Measurements from ENCODE around the gene CYP2R1. TPM values are rescaled to one million over a fixed set of nuclear protein-coding genes. Genes with fewer than 3 reads are reported as not detected.

Gene CYP2R1
- total and polyA plus RNA-seq, 2 of the 8 experiments (the other 6 are each of a cell fraction or from before 2014, with no cell fraction given) = 8.3 to 12.9 TPM

DNA sequence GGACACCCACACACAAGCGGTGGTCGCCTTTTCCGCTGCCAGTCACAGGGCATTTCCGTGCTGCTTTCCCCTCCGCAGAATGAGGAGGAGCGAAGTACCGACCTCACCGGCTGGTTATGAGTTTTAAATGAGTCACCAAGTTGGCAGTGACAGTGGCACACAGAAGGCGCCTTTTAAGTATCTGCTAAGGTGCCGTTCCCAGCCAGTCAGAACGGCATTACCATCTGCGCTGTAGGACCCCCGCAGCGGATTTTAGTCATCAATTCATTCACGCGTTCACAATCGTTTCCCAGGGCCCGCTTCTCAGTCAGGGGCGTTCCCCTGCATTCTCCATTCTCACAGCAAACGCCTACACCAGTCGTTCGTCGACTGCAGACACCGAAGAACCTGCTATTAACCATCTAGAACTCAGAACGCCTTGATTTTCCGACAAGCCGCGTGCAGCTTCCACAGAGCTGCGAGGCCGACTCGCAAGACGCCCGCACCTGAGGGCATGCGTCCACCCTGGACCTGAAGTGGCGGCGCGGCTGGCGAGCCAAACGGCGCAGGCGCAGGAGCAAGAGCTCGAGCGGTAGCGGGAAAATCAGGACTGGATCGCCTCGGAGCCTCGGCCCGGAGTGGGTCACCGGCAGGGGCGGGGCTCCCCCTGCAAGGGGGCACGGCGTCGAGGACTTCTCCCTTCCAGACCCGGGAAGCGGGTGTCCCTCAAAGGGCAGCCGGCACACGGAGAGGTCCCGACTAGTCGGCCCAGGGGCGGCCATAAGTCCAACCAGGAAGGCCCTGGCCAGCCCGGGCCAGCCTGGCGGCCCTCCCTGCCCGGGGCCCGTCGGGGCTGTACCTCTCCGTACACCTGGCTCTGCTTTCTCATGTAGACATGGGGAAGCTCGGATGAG is 642 bp downstream of the CYP2R1 start:
- Histone ChIP-seq H3K23me2 (ENCODE audit: low read depth, low read length) (peaks cover 8% of the 10 kb centered on the region; the same call in 1 of the 2 replicates), H2AFZ (ENCODE audit: low read length) (peak overlapping the region; percentile 64; the same call in 1 of the 2 replicates), H2BK15ac (ENCODE audit: low read length) (no peak overlapping the region), H2BK5ac (ENCODE audit: low read depth, low read length) (peak overlapping the region; percentile 35; the same call in 1 of the 2 replicates), H2AK5ac (ENCODE audit: low read depth, low read length) (no peak overlapping the region), H3K27ac (ENCODE audit: low read depth, low read length) (no peak overlapping the region), H4K8ac (ENCODE audit: extremely low read depth, insufficient read depth, low read length) (peak overlapping the region; percentile 84), H2BK20ac (ENCODE audit: low read length) (no peak overlapping the region), H4K91ac (replicated peaks; ENCODE audit: insufficient read length, low read length) (peak overlapping the region; percentile 34), H3K4ac (replicated peaks; ENCODE audit: insufficient read length, low read depth, low read length) (no peak overlapping the region), H3K4me1 (replicated peaks in 1 of 4; ENCODE audit: control insufficient read depth in 3 of 4, insufficient read depth in 4 of 4, low read length in 3 of 4) (no peaks in the 10 kb centered on the region; a peak in 2 of 7 replicates), H3K27me3 (replicated peaks in 1 of 4; ENCODE audit: control insufficient read depth in 3 of 4, extremely low read depth in 1 of 4, insufficient read depth in 3 of 4, low read length in 3 of 4) (peaks cover 0 to 4% (median 4%) of the 10 kb centered on the region in 4 experiments; a peak in 2 of 7 replicates), H3K79me2 (ENCODE audit: control insufficient read depth in 1 of 2, insufficient read depth in 2 of 2, low read length in 2 of 2) (no peaks in the 10 kb centered on the region), H3K79me1 (ENCODE audit: low read depth, low read length) (no peaks in the 10 kb centered on the region), H4K20me1 (replicated peaks in 1 of 2; ENCODE audit: control insufficient read depth in 1 of 2, insufficient read depth in 2 of 2, low read length in 2 of 2) (no peaks in the 10 kb centered on the region), H3K23ac (ENCODE audit: insufficient read length) (no peak overlapping the region), H3K4me2 (ENCODE audit: insufficient read depth in 1 of 2, low read depth in 2 of 2, low read length in 2 of 2) (peak overlapping the region; percentile 74 to 92), H2BK12ac (ENCODE audit: low read depth, low read length) (peak overlapping the region; percentile 40; the same call in 1 of the 2 replicates), H3K9me3 (ENCODE audit: insufficient read depth in 2 of 2, low read depth in 1 of 2, low read length in 1 of 2) (no peaks in the 10 kb centered on the region; a peak in 1 of 4 replicates), H3K36me3 (ENCODE audit: control insufficient read depth in 2 of 4, insufficient read depth in 4 of 4, low read length in 3 of 4) (no peaks in the 10 kb centered on the region), H3K9ac (replicated peaks in 1 of 4; ENCODE audit: extremely low read depth in 1 of 4, low read depth in 3 of 4, low read length in 3 of 4) (peak overlapping the region in 3 of 4 experiments; percentile 10 to 42 (median 23); a peak in 2 of 7 replicates), H3K14ac (ENCODE audit: insufficient read length) (no peak overlapping the region), H3K56ac (replicated peaks; ENCODE audit: insufficient read length, low read depth, low read length) (peak overlapping the region; percentile 52), H2BK120ac (replicated peaks; ENCODE audit: low read depth, low read length) (no peak overlapping the region), H3K18ac (ENCODE audit: extremely low read depth, low read length) (0 out of 2 replicates have a peak overlapping the region, but pooled peaks have one; percentile 20), H3K4me3 (ENCODE audit: extremely low read depth in 1 of 4, insufficient read depth in 2 of 4, low read depth in 3 of 4, low read length in 4 of 4) (peak overlapping the region; percentile 51 to 71 (median 63)), H4K5ac (ENCODE audit: insufficient read length, low read depth, low read length) (peak overlapping the region; percentile 34)
- FAIRE-seq (no peak), DNase-seq (ENCODE audit: low read depth in 1 of 2, low spot score in 2 of 2) (peak; percentile 67 to 95)
- 3% methylated on average over 67 of the region's 67 CpGs; no CpG with 5 or more reads in 1 of the 2 experiments for WGBS, 2 experiments (ENCODE audit: extremely low coverage in 1 of 2, insufficient coverage in 1 of 2, insufficient read length in 1 of 2, insufficient replicate concordance in 2 of 2, low coverage in 1 of 2, low lambda C conversion rate in 2 of 2, missing lambda C conversion rate in 1 of 2)
- ChIA-PET POLR2A (ENCODE audit: partially characterized antibody) (interaction anchor here (0.9 to 1.9 kb wide), 5 partner anchors 81 to 391 kb away, joined by 3 to 10 read pairs (median 3); partner anchors contain the start of genes COPB1, PDE3B and PSMA1), CTCF (ENCODE audit: partially characterized antibody) (interaction anchor here (0.9 to 4.6 kb wide), 9 partner anchors 9 to 269 kb away, joined by 3 to 54 read pairs (median 4); no protein-coding TSS in a partner anchor)
- TF ChIP-seq TBP (IDR thresholded peaks at IDR 0.05; ENCODE audit: low read depth, low read length) (peak; percentile 48; the same call in 1 of the 2 replicates), FOSL1 (IDR thresholded peaks at IDR 0.05; ENCODE audit: insufficient read depth, low read depth, low read length) (no peak), NRF1 (IDR thresholded peaks at IDR 0.05; ENCODE audit: low read depth, low read length) (peak; percentile 69), SP4 (IDR thresholded peaks at IDR 0.05; ENCODE audit: low read length) (no peak), CREB1 (IDR thresholded peaks at IDR 0.05) (no peak; the same call in 1 of the 2 replicates), SIRT6 (IDR thresholded peaks at IDR 0.05; ENCODE audit: low read length) (no peak), HDAC6 (IDR thresholded peaks at IDR 0.05; ENCODE audit: low read depth, low read length) (no peak), JUND (IDR thresholded peaks at IDR 0.05; ENCODE audit: low read length) (0 out of 2 replicates have a peak, but pooled peaks have one; percentile 5), NANOG (IDR thresholded peaks at IDR 0.05; ENCODE audit: insufficient read depth, low read depth, low read length, poor library complexity, severe bottlenecking) (peak; percentile 22), SIN3A (conservative IDR thresholded peaks at IDR 0.05 in 1 of 2, IDR thresholded peaks at IDR 0.05 in 1 of 2; ENCODE audit: low read depth in 1 of 2, low read length in 2 of 2) (peak in 1 of 2 experiments; percentile 13; a peak in 1 of 4 replicates), RFX5 (IDR thresholded peaks at IDR 0.05; ENCODE audit: borderline replicate concordance, low read depth, low read length) (no peak)
